ENCODE measurements around the gene MOB3A.
"Not testable (repeated sequence)": the region's sequence is repeated elsewhere in the genome, so short reads cannot be mapped to it uniquely, and the experiment has no call there.

The MOB3A gene

DNA sequence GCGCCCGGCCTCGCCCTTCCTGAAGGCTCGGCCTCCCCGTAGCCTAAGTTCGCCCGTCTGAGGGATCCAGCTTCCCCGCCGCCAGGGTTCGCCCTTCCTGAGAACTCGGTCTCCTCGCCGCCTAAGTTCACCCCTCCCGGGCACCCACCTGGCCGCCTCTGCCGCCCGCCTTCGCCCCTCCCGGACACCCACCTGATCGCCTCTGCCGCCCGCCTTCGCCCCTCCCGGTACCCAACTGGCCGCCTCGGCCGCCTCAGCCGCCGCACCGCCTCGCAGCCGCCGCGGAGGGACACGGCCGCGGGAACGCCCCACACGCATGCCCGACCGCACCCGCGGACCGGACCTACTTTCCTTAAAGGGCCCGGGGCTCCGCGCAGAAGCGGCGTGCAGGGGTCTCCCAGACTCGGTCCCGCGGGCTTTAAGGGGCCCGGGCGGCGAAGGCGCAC lies at the start of gene MOB3A:
TSS of gene MOB3A (minus strand) at position 293 of the 446 bp plus-strand sequence. CDS start 17,766 bp downstream, outside the sequence.
- DNase-seq: no peak

DNA sequence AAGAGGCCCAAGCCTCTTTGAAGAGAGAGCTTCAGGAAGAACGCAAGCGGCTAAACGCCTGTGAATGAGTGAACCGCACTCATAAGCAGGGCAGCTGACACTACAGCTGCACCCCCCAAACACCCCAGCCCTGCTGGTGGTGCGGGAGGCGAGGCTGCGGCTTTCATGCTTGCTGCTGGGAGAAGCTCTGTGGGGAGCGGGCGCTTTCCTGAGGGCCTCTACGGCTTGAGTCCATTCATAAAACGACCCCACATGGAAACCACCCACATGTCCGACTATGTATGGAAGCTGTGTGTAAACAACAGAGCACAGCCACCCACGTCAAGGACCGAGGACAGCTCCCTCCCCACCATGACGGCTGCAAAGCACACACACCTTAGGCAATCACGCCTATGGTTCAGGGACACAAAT lies 49.7 kb upstream of the MOB3A start:
- no peak for DNase-seq

DNA sequence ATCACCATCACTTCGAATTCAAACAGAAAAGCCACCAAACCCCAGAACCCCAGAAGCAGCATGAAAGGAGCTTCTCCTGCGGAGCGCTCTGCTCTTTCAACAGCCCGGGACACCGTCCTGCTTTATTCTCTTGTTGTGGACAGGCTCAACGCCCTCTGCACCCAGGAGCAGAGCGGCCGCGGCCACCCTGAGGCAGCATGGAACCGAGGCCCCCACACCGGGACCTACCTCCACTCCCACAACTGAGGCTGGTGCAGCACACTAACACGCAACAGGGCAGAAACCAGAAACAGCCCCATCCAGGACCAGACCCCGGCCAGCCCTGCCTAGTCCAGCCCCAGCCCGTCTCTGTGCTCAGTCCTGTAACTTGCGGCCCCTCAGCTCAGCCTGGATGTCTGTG lies 48.1 kb upstream of the MOB3A start:
- no peak for DNase-seq

DNA sequence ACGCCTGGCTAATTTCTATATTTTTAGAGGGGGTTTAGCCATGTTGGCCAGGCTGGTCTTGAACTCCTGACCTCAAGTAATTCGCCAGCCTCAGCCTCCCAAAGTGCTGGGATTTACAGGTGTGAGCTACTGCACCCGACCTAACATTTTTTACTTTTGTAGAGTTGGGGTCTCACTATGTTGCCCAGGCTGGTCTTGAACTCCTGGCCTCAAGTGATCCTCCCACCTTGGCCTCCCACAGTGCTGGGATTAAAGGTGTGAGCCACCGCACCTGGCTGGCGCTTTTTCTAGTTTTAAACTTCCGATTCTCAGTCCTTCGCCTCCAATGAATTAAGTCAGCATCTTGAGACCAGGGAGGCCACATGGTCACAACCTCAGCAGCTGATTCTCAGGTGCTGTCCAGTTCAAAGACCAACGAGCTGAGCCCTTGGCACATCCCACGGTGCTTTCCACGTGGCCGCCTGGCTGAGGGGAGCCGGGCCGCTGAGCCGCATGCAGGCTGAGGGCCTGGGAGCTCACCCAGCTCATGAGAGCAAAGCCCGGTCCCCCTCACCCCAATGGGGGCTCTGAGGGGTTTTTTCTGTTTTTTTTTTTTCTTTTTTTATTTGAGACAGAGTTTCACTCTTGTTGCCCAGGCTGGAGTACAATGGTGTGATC lies 46.2 kb upstream of the MOB3A start:
- no peak for DNase-seq

DNA sequence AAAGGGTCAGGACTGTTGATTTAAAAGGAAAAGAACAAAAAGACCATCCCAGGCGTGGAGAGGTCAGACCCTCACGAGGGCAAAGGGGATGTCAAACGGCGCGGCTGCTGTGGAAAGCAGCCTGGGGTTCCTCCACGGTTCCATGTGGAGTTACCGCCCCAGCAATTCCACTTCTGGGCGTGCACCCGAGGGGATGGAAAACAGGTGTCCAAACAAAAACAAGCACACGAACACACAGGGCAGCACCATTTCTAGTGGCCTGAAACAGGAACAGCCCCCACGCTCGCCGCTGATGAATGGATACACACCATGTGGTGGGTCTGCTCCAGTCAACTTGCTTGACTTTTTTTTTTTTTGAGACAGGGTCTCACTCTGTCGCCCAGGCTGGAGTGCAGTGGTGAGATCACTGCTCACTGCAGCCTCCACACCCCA lies 44.0 kb upstream of the MOB3A start:
- DNase-seq: no peak

DNA sequence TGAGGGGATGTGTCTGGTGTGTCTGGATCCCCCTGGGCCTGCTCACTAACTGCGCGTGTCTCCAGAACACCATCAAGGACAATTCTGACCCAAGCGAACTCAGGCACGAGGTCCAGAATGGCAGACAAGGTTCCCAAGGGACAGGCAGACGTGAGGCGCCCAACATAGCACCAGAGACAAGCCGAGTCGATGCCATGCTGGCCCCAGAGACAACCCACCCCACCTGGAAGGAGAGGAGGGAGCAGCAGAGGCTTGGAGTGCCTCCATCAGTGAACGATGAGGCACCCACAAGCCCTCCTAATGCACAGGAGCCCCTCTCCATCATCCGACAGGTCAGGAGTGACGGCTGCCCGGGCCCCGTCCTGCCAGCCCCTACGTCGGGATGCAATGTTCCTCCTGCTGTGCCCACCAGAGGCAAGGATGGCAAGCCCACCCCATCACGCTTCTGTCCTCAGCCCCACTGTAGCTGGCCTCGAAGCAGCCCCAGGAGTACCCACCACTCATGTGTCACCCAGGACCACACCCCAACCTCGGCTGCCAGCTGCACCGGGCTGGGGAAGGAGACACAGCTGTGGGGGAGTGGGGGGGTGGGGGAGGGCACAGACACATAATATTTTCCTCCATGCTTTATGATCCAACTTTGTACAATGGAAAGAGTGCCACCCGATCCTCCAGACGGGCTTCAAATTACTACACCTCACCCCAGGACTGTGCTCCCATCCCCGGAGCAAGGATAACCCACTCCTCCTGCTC lies 43.4 kb upstream of the MOB3A start:
- no peak for DNase-seq

DNA sequence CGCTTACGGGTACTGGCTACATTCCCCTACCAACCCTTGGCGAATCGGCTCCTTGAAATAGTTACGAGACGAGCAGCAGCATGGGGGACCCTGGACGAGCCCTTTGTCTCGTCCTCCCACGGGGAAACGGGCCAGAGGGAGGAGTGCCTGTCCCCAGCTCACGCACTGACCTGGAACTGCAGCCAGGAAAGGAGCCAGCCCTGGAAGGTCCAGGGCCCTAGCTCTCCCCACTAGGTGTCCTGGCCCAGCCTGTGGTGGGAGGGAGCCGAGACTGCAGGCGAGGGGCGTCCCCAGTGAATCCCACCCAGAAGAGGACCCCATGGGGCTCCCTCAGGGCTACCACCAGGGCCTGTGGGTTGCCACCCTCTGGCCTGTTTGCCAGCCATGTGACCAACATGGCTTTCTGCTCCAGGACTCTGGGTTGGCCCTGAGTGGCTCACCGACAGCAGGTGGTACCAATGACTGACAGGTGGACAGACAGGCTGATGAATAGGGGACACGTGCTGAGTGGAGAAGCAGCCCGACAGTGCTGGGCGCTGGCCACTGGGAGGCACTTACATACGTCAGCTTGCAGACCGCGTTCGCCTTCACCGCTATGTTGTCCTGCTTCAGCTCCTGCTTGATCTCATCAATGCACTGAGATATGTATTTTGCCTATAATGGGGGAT lies 42.1 kb upstream of the MOB3A start:
- DNase-seq: no peak

DNA sequence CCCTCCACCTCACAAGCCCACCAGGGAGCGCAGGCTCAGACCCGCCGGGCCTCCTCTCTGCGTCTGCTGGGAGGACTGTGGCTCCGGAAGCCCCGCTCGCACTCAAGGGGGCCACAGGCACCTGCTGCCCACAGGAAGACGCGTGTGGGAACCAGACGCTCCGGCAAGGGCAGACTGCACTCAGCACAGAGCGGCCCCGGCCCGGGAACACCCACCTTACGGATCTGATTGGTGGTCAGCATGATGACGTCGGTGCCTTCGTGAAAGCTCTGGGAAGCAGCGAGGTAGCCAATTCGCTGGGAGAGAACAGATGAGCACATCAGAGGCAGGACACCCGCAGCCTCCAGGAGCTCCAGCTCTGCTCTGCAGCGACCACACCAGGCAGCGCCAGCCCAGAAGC lies 40.7 kb upstream of the MOB3A start:
- no peak for DNase-seq

DNA sequence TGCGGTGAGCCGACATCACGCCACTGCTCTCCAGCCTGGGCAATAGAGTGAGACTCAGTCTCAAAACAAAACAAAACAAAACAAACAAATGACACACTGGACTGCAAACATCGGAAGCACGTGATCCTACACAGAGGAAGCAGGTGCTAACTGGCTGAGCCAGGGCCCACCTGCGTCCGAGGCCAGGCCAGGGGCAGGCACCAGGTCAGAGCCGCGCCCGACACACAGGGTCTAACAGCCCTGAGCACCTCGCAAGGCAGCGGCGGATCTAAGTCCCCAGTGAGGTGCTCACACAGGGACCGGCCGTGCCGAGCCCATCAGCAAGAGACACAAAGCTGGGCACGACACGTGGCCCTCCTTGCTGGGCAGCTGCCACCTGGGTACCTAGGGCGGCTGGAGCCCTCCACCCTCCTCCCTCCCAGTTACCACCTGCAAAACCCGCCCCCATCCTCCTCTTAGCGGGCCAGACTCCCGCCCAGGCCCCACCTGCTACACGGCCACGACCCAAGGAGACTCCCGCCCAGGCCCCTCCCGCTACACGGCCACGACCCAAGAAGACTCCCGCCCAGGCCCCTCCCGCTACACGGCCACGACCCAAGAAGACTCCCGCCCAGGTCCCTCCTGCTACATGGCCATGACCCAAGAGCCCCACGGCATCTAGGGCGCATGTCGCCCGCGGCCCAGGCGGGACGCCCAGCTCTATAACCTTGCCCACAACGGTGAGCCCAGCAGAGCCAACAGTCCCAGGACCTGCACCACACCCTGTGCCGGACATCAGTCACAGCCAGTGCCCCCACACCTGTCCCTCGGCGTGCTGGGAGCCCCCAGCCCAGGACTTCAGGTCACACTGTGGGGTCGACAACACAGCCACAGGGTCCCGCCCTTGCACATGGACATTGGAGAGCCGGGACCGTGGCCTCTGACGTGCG lies 39.6 kb upstream of the MOB3A start:
- DNase-seq: no peak

DNA sequence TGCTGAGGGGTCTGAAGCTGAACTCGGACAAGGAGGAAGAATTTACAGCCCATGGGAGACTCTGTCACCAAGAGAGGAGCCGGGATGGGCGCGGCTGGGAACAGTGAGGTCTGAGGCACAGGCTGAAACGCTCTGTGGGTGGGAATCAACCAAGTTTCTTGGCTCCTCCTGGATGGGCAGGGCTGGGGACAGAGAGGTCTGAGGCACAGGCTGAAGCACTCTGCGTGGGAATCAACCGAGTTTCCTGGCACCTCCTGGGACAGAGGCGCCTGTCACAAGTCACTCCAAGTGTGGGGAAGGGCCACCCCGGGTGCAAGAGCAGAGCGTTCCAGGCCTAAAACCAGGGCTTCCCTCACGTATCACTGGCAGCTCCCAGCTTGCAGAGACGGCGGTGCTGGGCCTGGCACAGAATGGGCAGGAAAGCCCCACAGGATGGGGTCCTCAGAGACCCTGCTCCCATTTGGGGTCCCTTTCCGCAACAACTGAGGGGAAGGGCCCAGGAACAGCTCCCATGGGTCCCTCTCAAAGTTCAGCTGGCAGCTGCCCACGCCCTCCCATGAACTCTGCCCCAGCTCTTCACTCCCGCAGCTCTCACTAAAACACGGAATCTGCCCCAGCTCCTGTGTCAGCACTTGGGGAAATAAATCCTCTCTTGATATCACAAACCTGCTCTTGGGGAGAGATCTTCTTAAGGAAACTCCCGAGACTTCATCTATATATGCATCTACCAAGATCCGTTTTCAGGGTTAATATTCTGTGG lies 36.8 kb upstream of the MOB3A start:
- no peak for DNase-seq

DNA sequence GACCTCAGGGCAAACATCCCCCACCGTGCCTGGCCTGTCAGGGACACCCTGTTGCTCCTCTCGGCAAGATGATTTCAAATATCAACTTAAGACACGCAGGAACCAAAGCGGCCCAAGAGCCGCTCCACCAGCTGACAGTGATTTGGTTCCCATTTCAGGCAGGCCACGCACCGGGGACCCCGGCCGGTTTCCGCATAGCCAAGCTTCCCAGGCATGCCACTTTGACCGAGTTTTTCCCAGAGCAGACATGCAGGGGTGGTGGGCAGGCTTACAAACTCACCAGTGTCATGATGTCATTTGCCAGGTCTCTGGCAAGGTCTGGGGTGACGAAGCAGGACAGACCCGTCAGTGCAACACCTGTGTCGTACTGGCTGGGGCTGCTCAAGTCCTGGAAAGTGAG lies 36.1 kb upstream of the MOB3A start:
- no peak for DNase-seq

DNA sequence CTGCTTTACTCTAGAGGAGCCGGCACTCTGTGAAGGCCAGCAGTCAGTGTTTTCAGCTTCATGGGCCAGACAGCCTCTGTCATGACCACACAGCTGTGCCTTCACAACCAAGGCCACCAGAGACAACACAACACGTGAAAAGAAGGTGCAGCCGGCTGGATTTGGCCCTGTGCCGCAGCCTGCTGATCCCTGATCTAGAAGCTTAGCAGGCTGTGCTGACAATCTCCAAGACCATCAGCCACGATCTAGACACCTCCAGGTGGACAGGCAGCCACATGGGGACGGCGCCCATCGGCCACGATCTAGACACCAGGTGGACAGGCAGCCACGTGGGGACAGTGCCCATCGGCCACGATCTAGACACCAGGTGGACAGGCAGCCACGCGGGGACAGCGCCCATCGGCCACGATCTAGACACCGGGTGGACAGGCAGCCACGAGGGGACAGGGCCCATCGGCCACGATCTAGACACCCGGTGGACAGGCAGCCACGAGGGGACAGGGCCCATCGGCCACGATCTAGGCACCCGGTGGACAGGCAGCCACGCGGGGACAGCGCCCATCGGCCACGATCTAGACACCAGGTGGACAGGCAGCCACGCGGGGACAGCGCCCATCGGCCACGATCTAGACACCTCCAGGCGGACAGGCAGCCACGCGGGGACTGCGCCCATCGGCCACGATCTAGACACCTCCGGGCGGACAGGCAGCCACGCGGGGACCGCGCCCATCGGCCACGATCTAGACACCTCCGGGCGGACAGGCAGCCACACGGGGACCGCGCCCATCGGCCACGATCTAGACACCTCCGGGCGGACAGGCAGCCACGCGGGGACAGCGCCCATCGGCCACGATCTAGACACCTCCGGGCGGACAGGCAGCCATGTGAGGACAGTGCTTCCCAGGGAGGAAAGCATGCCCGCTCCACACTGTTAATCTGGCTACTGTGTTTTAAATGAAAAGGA lies 35.2 kb upstream of the MOB3A start:
- not testable (repeated sequence) for DNase-seq

DNA sequence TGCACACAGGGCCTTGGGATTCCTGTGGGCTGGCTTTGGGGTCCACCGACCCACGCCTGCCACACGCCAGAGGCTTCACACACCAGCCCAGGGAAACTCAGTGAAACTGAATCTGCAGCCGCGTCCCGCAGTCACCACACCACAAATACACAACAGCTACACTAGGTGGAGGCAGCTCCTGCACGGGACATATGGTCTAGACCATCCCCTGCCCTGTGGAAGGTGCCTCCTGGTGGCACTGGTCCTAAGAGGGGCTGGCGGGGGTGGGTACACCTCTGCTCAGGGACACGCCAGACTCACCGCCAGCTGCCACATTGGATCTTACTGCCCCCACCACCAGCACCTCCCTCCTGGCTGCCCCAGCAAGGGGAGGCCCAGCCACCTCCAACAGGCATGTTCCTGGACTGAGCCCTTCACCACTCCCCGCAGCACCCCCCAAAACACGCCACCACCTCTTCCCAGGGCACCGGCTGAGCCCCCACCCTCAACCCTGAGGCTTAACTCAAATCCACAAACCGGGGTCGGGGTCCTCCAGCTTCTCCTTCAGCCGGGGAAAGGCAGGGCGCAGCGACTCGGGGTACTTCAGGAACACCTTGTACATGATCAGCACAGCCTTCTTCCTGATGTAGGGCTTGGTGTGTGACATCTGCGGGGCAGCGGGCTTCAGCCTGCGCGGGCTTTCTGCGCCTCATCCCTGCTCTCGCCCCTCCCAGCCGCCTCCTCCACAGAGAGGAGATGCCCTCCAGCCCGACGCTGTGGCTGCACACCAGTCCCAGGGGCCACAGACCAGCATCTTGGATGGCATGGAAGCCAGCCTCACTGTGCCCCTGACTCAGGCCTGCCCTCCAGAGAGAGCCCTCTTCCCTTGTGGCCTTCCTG lies 34.0 kb upstream of the MOB3A start:
- DNase-seq: no peak

DNA sequence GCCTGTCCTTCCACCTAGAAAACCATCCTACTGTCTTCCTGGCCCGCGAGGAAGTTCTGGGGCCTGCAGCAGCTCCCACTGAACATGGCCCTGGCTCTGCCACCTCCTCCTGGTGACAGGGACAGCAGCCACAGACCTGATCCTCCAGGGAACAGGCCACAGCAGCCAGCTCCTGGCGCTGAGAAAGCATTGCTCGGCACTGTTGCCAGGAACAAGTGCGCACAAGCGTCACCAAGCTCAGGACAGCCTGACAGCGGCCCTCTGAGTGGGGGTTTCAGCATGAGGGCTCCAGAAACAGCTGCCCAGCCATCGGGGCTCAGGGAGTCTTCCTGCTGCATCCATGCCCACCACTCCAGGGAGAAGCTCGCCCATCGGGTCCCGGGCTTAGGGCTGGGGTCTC lies 33.4 kb upstream of the MOB3A start:
- DNase-seq: no peak

DNA sequence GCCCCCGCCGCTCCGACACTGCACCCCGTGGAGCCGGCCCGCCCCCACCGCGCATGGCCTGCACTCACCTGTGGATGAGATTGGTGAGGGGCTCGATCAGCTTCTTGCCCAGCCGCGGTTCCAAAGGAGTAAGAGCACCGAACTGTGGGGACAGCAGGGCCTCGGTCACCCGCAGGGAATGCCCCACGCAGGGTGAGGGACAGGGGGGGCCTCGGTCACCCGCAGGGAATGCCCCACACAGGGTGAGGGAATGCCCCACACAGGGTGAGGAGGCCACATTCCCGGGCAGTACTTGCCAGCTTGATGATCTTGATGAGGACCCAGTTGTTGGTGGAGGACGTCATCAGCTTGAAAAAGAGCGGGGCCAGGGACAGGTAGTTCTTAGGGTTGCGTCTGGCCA lies 32.9 kb upstream of the MOB3A start:
- no peak for DNase-seq

DNA sequence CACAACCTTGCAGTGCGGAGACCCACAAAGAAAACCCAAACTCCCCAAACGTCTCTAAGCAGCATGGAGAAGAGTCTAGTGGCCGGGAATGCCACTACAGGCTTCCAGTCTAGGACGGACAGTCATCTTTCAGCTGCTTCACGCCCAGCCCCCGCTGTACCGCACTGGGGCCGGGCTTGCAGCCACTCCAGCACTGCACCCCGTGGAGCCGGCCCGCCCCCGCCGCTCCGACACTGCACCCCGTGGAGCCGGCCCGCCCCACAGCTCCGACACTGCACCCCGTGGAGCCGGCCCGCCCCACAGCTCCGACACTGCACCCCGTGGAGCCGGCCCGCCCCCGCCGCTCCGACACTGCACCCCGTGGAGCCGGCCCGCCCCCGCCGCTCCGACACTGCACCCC lies 32.1 kb upstream of the MOB3A start:
- not testable (repeated sequence) for DNase-seq

DNA sequence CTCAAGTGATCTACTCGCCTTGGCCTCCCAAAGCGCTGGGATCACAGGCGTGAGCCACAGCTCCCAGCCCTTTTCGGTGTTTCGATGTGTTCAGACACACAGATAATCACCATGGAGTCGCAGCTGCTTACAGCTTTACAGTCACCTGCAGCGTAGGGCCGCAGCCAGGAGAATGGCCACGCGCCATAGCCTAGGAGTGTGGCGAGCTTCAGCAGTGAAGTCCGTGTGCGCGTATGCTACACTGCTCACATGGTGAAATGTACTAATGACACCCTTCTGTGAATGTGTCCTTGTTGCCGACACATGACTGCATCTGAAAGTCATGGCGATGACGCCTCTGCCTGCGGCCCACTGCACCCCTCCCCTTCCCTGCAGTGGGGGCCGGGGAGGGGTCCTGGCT lies 31.6 kb upstream of the MOB3A start:
- peak; percentile 13 for DNase-seq

DNA sequence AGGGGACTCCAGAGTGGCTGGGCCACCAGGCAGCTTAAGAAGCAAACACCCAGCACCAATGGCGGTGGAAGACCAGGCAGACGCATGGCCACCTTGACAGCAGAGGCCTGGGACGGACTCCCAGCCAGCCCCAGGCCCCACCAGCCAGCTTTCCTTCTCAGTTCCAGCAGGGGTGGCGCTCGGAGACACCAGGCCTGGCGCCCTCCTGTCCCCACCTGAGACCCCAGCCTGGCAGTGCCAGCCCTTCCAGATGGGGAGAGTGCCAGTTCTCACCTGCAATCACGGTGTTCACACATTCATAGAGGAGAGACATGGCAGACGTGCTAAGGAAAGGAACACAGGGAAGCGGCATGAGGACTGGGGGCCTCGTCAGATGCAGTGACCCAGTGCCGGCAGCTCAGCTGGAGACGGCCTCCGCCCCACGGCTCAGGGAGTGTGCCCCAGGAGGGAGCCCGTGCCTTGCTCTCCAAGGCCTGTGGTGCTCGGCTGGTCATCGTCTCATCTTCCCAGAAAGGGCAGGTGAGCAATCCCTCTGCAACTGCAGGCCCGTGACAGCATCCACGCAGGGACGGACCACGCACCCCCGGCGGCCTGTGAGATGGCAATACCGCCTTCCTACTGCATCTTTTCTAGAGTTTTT lies 30.9 kb upstream of the MOB3A start:
- no peak for DNase-seq

DNA sequence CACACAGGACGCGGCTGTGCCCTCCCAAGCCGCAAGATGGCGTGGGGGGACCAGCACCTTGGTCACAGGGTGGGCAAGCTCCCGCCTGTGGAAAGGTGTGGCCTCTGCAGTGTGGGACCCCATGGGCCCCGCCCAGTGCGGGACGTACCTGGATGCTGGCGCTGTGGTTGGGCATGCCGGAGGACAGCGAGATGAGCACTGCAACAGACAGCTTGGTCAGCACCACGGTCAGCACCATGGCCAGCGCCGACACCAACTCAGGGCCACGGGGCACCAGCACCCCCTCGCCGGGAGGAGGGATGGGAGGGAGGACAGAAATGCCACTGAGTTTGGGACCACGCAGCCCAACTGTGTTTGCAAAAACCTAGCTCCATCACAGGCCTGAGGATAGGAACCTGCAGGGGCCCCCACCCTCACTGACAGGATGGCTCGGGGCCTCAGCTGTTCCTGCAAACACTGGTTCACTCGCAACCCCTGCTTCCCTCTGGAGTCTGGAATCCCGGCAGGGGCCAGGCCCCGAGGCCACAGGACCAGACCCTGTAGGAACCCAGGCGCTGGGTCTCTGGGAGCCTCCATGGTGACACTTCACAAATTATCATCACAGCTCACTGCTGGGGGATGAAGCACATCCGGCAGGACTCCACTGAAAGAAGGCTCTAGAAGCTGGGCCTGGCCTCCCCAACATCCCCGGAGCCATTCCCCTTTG lies 27.7 kb upstream of the MOB3A start:
- no peak for DNase-seq
